GM12873 (cell line): Measurements from ENCODE around the gene MAPK8IP3.

Experiments
- CTCF ChIP-seq: IDR thresholded peaks from 2 replicates; pipeline ENCODE4 v1.5.1; 2012; ENCODE audit warnings: low read depth, mild to moderate bottlenecking, moderate library complexity, low read length, control low read depth; ENCODE audit not compliant: insufficient read depth; ENCODE audit errors: missing control alignments

The MAPK8IP3 gene

GRCh38 chr16:1745181-1745899 lies 39.3 kb downstream of the MAPK8IP3 start:
- no peak for TF ChIP-seq CTCF

- no peak for TF ChIP-seq CTCF
Observed at GRCh38 chr16:1745900-1746692, 40.1 kb downstream of the MAPK8IP3 start.

- TF ChIP-seq CTCF = no peak
Observed at GRCh38 chr16:1746693-1747195, 40.7 kb downstream of the MAPK8IP3 start.

GRCh38 chr16:1747934-1748333 lies 41.9 kb downstream of the MAPK8IP3 start:
- TF ChIP-seq CTCF = no peak

GRCh38 chr16:1749152-1750117 lies 43.4 kb downstream of the MAPK8IP3 start:
- TF ChIP-seq CTCF = no peak

- no peak for TF ChIP-seq CTCF
Observed at GRCh38 chr16:1751946-1752345, 46.0 kb downstream of the MAPK8IP3 start.
